GM23248 (cell line): ENCODE results near the gene HERC2. TPM values are rescaled to one million over a fixed set of nuclear protein-coding genes. Genes with fewer than 3 reads are reported as not detected.

Experiments
- DNase-seq: peaks from one replicate; pipeline ENCODE4 v3.0.0-alpha.2; 2015
- H2AFZ ChIP-seq: fragments of 200-600 bp; sonication (generic); 2 replicates; pipeline ENCODE4 v1.6.1; 2016; ENCODE audit warnings: antibody characterized with exemption
- H3F3A ChIP-seq: fragments of 200-600 bp; sonication (generic); 2 replicates; pipeline ENCODE4 v1.6.1; 2016; ENCODE audit warnings: mild to moderate bottlenecking, antibody characterized with exemption, mixed run types; ENCODE audit not compliant: insufficient read depth
- H3K27ac ChIP-seq: fragments of 200-600 bp; sonication (generic); 2 replicates; pipeline ENCODE4 v1.5.1; 2016; ENCODE audit warnings: mild to moderate bottlenecking
- H3K27me3 ChIP-seq: fragments of 200-600 bp; sonication (generic); replicated peaks from 2 replicates; pipeline ENCODE4 v1.6.1; 2016; ENCODE audit warnings: mild to moderate bottlenecking; ENCODE audit not compliant: insufficient read depth
- H3K36me3 ChIP-seq: fragments of 200-600 bp; sonication (generic); 2 replicates; pipeline ENCODE4 v1.6.1; 2016; ENCODE audit warnings: low read depth, mild to moderate bottlenecking
- H3K4me1 ChIP-seq: fragments of 200-600 bp; sonication (generic); 2 replicates; pipeline ENCODE4 v1.6.1; 2016; ENCODE audit warnings: mild to moderate bottlenecking; ENCODE audit not compliant: insufficient read depth
- H3K4me2 ChIP-seq: fragments of 200-600 bp; sonication (generic); one replicate; pipeline ENCODE4 v1.6.1; 2016; ENCODE audit warnings: mild to moderate bottlenecking; ENCODE audit not compliant: unreplicated experiment
- H3K4me3 ChIP-seq: fragments of 200-600 bp; sonication (generic); 2 replicates; pipeline ENCODE4 v1.5.1; 2016; ENCODE audit warnings: mild to moderate bottlenecking
- H3K79me2 ChIP-seq: fragments of 200-600 bp; sonication (generic); 2 replicates; pipeline ENCODE4 v1.6.1; 2016; ENCODE audit warnings: mild to moderate bottlenecking; ENCODE audit not compliant: insufficient read depth
- H3K9ac ChIP-seq: fragments of 200-600 bp; sonication (generic); 2 replicates; pipeline ENCODE4 v1.6.1; 2016; ENCODE audit warnings: mild to moderate bottlenecking
- H3K9me2 ChIP-seq: fragments of 200-600 bp; sonication (generic); 2 replicates; pipeline ENCODE4 v1.6.1; 2016; ENCODE audit warnings: mixed run types, mild to moderate bottlenecking, moderate library complexity; ENCODE audit not compliant: insufficient read depth
- H3K9me3 ChIP-seq: fragments of 200-600 bp; sonication (generic); one replicate; pipeline ENCODE4 v1.6.1; 2017; ENCODE audit warnings: low read depth
- H4K20me1 ChIP-seq: fragments of 200-600 bp; sonication (generic); 2 replicates; pipeline ENCODE4 v1.6.0; 2016; ENCODE audit not compliant: insufficient read depth
- EZH2 ChIP-seq: fragments of 200-600 bp; sonication (generic); IDR thresholded peaks from 2 replicates; pipeline ENCODE4 v1.6.1; 2018; ENCODE audit warnings: antibody characterized with exemption, mild to moderate bottlenecking; ENCODE audit not compliant: insufficient read depth, poor library complexity, severe bottlenecking
- EZH2phosphoT487 ChIP-seq: fragments of 200-600 bp; sonication (generic); IDR thresholded peaks from 2 replicates; pipeline ENCODE4 v1.6.1; 2018; ENCODE audit warnings: antibody characterized with exemption, moderate library complexity, mild to moderate bottlenecking, low read depth; ENCODE audit not compliant: insufficient read depth
- WGBS, 2 experiments: methylation state at CpG; one replicate each; pipeline ENCODE4 v1.1.6; 2015 to 2017; ENCODE audit warnings: low lambda C conversion rate in 2 of 2, low coverage in 1 of 2; ENCODE audit errors: missing lambda C conversion rate in 2 of 2; 5-methylcytosine and 5-hydroxymethylcytosine counted together
- in situ Hi-C: fragments of 300-500 bp; cut with MboI; formaldehyde crosslinking; loops from 2 replicates; pipeline ENCODE4 v1.15.0; 2020
- polyA plus RNA-seq: library from polyadenylated mRNA; unstranded; fragments of >200 nt; fragmentation: Nextera tagmentation; extraction: Ambion mirVana; gene quantifications from 2 replicates; pipeline ENCODE4 v1.2.1, GENCODE V29; 2016
- total RNA-seq: library from RNA; depleted of rRNA; stranded (reverse); fragments of >200 nt; shearing (Covaris generic); gene quantifications from 2 replicates; pipeline ENCODE4 v1.2.3, GENCODE V29; 2014

HERC2 gene
- total and polyA plus RNA-seq, 2 experiments from 2014 or later: 28.7 to 36.6 TPM

GRCh38 chr15:28132524-28133275 lies 189.3 kb downstream of the HERC2 start:
- peak; percentile 62 for DNase-seq
- Histone ChIP-seq H2AFZ (no peak overlapping the region), H3K9me3 (no peaks in the 10 kb centered on the region), H3F3A (peaks cover 23% of the 10 kb centered on the region), H3K36me3 (peaks cover 3% of the 10 kb centered on the region; the same call in 1 of the 2 replicates), H3K4me2 (peak overlapping the region; percentile 21), H3K79me2 (no peaks in the 10 kb centered on the region), H3K4me3 (0 out of 2 replicates have a peak overlapping the region, but pooled peaks have one; percentile 1), H3K27me3 (no peaks in the 10 kb centered on the region), H3K4me1 (peaks cover 18% of the 10 kb centered on the region), H3K9ac (no peak overlapping the region), H3K27ac (peak overlapping the region; percentile 28), H4K20me1 (0 out of 2 replicates have a peak, but pooled peaks cover 3% of the 10 kb centered on the region), H3K9me2 (no peaks in the 10 kb centered on the region)
- WGBS, 2 experiments: 80 to 82% methylated on average over 21 of the region's 21 CpGs
- in situ Hi-C loops: no loop called here
- no peak for TF ChIP-seq EZH2
- no peak for TF ChIP-seq EZH2phosphoT487

- in situ Hi-C loops: no loop called here
- WGBS, 2 experiments: 85% methylated on average over 12 to 13 of the region's 13 CpGs
- H3K36me3 ChIP-seq: peaks cover 3% of the 10 kb centered on the region; the same call in 1 of the 2 replicates
Observed at GRCh38 chr15:28131946-28132345, 190.0 kb downstream of the HERC2 start.

GRCh38 chr15:28131400-28131799 lies 190.6 kb downstream of the HERC2 start:
- Histone ChIP-seq H3F3A (peaks cover 23% of the 10 kb centered on the region), H4K20me1 (0 out of 2 replicates have a peak, but pooled peaks cover 3% of the 10 kb centered on the region), H3K27ac (no peak overlapping the region), H3K79me2 (no peaks in the 10 kb centered on the region), H3K27me3 (no peaks in the 10 kb centered on the region), H3K4me2 (no peak overlapping the region), H2AFZ (no peak overlapping the region), H3K9ac (no peak overlapping the region), H3K4me1 (peaks cover 18% of the 10 kb centered on the region), H3K36me3 (peaks cover 3% of the 10 kb centered on the region; the same call in 1 of the 2 replicates), H3K9me2 (no peaks in the 10 kb centered on the region), H3K9me3 (no peaks in the 10 kb centered on the region), H3K4me3 (no peak overlapping the region)
- in situ Hi-C loops: no loop called here
- no peak for DNase-seq
- TF ChIP-seq EZH2phosphoT487 (no peak), EZH2 (no peak)
- WGBS, 2 experiments: 99% methylated on average over 12 to 13 of the region's 13 CpGs

More at GRCh38 chr15:28131946-28132345, 190.0 kb downstream of the HERC2 start:
- no peak for DNase-seq
- Histone ChIP-seq H3K9me2 (no peaks in the 10 kb centered on the region), H3K27me3 (no peaks in the 10 kb centered on the region), H3K4me2 (no peak overlapping the region), H3K9me3 (no peaks in the 10 kb centered on the region), H2AFZ (no peak overlapping the region), H3F3A (peaks cover 23% of the 10 kb centered on the region), H3K4me1 (peaks cover 18% of the 10 kb centered on the region), H3K27ac (no peak overlapping the region), H3K9ac (no peak overlapping the region), H4K20me1 (0 out of 2 replicates have a peak, but pooled peaks cover 3% of the 10 kb centered on the region), H3K4me3 (no peak overlapping the region), H3K79me2 (no peaks in the 10 kb centered on the region)
- TF ChIP-seq EZH2 (no peak), EZH2phosphoT487 (no peak)

GRCh38 chr15:28130651-28131050 lies 191.3 kb downstream of the HERC2 start:
- H3K79me2 ChIP-seq: no peaks in the 10 kb centered on the region
- no peak overlapping the region for H2AFZ ChIP-seq
- H3K36me3 ChIP-seq: peaks cover 3% of the 10 kb centered on the region; the same call in 1 of the 2 replicates
- no peak overlapping the region for H3K4me3 ChIP-seq
- no peak overlapping the region for H3K27ac ChIP-seq
- 87 to 93% methylated on average over 5 to 7 of the region's 7 CpGs for WGBS, 2 experiments
- peaks cover 23% of the 10 kb centered on the region for H3F3A ChIP-seq
- TF ChIP-seq EZH2phosphoT487 (no peak), EZH2 (no peak)
- no peaks in the 10 kb centered on the region for H3K9me2 ChIP-seq
- H3K4me2 ChIP-seq: no peak overlapping the region
- peaks cover 18% of the 10 kb centered on the region for H3K4me1 ChIP-seq
- 0 out of 2 replicates have a peak, but pooled peaks cover 3% of the 10 kb centered on the region for H4K20me1 ChIP-seq
- no peak overlapping the region for H3K9ac ChIP-seq
- H3K9me3 ChIP-seq: no peaks in the 10 kb centered on the region
- no peaks in the 10 kb centered on the region for H3K27me3 ChIP-seq
- no peak for DNase-seq
- in situ Hi-C loops: no loop called here
